Astrocyte of the spinal cord (primary cell): Measurements from ENCODE around the gene GDPD3.

Experiments used
- DNase-seq: peaks from one replicate; pipeline ENCODE4 v3.0.0; 2011; ENCODE audit warnings: low read depth, low spot score
- H3K4me3 ChIP-seq: 2 replicates; pipeline ENCODE4 v1.5.1; 2011; ENCODE audit warnings: low read depth, mild to moderate bottlenecking, low read length, moderate library complexity
- CTCF ChIP-seq: IDR thresholded peaks from 2 replicates; pipeline ENCODE4 v1.5.1; 2012; ENCODE audit warnings: low read depth, mild to moderate bottlenecking, low read length, inconsistent platforms
- in situ Hi-C: cut with HindIII; loops from 2 replicates; pipeline ENCODE4 v1.10.0; 2017; ENCODE audit warnings: low sequenced_read_pairs

Gene GDPD3

GRCh38 chr16:30147843-30148510 lies 34.6 kb upstream of the GDPD3 start:
- TF ChIP-seq CTCF: no peak
- DNase-seq: no peak
- in situ Hi-C loops: no loop called here
- no peak overlapping the region for H3K4me3 ChIP-seq

GRCh38 chr16:30145657-30146056 lies 32.3 kb upstream of the GDPD3 start:
- no peak overlapping the region for H3K4me3 ChIP-seq
- TF ChIP-seq CTCF: no peak
- in situ Hi-C loops: no loop called here
- DNase-seq: no peak

GRCh38 chr16:30144917-30145316 lies 31.6 kb upstream of the GDPD3 start:
- in situ Hi-C loops: no loop called here
- TF ChIP-seq CTCF: no peak
- no peak for DNase-seq
- no peak overlapping the region for H3K4me3 ChIP-seq

GRCh38 chr16:30144017-30144416 lies 30.7 kb upstream of the GDPD3 start:
- in situ Hi-C loops: no loop called here
- TF ChIP-seq CTCF: no peak
- H3K4me3 ChIP-seq: no peak overlapping the region
- no peak for DNase-seq

- no peak overlapping the region for H3K4me3 ChIP-seq
- no peak for DNase-seq
- no peak for TF ChIP-seq CTCF
- in situ Hi-C loops: no loop called here
These were observed 30.0 kb upstream of the GDPD3 start for GRCh38 chr16:30143347-30143702.

GRCh38 chr16:30142672-30143346 lies 29.5 kb upstream of the GDPD3 start:
- H3K4me3 ChIP-seq: no peak overlapping the region
- in situ Hi-C loops: no loop called here
- no peak for TF ChIP-seq CTCF
- no peak for DNase-seq
